HG02981 (cell line): ENCODE data around the gene PTPRK.

Source experiments
- ATAC-seq: cut with Tn5 transposase; IDR thresholded peaks from one replicate; pipeline ENCODE4 v1.9.1; 2021; ENCODE audit warnings: mild to moderate bottlenecking, moderate library complexity; ENCODE audit not compliant: unreplicated experiment

PTPRK gene

DNA sequence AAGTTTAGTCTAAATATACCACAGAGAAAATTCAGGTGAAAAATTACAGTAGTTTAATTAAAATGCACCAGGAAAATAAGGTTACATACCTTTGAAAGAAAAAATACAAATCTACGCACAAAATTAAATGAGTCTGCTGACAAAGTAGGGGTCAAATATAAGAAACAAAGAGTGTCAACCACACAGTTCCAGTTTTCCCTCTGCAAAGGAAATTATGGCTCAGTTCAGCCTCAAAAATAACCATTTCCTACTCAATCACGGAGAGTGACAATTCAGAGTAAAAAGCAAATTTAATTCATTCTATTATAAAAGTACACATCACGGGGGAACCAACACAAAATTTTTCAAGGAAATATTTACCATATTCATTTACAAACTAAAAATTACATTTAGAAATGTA lies 124.8 kb downstream of the PTPRK start:
- ATAC-seq, result no peak

DNA sequence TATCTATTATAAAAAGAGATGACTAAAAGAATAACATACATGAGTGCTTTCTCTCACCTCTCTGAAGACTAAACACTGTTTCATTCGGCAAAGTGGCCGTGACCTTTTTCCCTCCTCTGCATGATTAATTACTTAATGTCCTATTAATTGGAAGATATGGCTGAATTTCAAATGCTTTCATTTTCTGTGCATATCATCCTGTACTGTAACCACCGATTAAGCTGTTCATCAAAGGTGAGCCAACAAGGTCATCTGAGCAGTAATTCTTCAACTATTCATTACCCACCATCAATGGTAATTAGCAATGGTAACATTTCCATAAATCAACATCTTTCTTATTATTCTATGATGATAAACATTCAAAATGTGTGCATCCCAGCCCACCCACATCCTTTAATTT lies 125.2 kb downstream of the PTPRK start:
- ATAC-seq, result no peak

DNA sequence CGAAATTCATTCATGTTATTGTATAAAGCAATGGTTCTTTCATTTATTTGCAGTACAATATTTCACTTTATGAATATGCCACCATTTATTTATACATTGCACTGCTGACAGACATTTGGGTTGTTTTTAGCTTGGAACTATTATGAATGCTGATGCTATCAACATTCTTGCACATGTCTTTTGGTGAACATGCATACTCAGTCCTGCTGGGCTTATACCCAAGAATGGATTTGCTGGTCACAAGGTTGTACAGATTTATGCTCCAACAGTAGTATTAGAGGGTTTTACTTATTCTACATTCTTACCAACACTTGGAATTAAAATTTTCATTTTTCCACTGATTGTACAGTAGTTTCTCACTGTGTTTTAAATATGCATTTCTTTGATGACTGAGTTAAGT lies 126.2 kb downstream of the PTPRK start:
- no peak for ATAC-seq

DNA sequence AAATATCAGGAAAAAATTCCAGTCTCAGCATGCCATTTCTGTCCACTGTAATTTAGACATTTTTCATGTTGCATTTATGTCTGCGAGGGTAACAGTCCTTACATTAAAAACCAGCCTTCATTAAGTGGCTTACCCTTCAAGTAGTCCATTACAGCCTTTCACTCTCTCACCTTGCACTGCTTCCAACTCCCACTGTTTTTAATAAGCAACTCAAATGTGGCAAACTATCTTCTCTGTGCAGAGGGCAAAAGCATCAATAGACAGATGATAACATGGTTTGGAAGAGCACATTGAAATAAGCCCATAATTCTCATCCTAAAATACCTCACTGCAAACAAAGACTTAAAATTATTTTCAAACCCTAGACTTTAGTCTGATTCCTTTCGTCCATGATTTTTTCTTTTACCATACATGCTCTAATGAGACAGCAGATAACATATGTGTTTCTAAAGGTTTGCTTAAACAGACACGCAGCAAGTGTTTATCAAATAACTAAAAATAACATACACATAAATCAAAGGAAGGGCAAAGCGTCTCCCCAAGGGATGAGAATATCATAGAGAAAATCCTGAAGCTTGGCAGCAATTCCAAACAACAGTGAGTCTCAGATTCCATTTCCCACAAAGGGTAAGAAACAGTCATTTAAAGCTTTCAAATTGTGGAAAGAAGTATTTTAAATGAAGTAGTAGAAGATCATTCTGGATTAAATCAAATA lies 130.4 kb downstream of the PTPRK start:
- no peak for ATAC-seq

DNA sequence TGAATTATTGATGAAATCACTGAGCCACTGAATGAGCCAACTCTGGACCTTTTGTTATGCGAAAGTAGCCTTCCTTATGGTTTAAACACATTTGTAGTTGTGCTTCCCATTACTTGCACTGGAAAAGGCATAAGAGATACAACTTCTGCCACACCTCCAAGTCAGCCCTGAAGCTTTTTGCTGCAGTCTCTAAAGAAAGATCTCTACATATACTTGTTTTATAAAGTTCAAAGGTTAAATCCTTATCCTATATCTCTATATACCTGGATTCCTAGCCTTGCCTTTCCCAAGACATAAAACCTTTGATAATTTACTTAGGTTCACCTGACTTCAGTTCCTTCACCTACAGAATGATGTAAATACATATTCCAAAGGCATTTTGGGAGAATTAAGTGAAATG lies 132.0 kb downstream of the PTPRK start:
- no peak for ATAC-seq

DNA sequence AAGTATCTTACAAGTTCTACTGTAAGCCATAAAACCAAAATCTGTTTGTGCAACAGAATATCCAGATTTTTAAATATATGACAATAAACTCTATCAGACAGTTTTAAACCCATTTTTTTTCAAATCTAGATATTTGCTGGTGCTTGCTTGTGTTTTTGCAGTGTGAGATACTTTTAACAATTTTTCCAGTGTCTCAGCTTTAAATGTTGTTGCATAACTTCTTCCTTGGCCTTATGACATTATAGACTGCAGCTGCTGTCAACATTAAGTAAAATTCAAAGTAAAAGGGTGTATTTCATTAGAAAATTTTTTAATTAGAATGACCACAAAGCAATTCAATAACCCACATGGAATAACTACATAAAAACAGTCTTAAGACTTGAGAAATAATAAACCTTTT lies 139.5 kb downstream of the PTPRK start:
- ATAC-seq, result no peak

DNA sequence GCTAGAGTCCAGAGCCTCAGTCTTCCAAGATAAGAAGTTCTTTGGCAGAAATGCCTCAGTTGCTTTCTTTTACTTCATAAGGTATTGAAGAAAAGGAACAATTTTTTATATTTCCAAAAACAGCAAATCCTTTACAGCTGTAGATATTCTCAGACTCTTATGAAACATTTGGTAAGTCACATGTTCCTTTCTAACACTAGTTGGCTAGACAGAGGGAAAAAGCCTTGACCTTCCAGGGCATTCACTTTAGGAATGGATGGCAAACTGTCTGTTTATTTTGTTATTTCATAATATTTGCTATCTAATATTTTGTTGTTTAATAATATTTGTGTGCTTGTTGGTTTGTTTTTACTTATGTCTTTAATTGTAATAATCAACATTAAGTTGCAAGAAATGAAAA lies 140.8 kb downstream of the PTPRK start:
- no peak for ATAC-seq

DNA sequence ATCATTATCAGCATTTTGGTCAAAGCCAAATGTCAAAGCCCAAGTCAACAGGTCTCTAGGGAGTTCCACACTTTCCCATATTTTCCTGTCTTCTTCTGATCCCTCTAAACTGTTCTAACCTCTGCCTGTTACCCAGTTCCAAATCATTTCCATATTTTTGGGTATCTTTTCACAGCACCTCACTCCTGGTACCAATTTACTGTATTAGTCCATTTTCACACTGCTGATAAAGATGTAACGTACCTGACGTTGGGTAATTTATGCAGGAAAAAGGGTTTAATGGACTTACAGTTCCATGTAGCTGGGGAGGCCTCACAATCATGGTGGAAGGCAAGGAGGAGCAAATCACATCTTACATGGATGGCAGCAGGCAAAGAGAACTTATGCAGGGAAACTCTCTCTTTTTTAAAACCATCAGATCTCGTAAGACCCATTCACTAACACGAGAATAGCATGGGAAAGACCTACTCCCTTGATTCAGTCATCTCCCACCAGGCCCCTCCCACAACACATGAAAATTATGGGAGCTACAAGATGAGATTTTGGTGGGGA lies 143.4 kb downstream of the PTPRK start:
- no peak for ATAC-seq

DNA sequence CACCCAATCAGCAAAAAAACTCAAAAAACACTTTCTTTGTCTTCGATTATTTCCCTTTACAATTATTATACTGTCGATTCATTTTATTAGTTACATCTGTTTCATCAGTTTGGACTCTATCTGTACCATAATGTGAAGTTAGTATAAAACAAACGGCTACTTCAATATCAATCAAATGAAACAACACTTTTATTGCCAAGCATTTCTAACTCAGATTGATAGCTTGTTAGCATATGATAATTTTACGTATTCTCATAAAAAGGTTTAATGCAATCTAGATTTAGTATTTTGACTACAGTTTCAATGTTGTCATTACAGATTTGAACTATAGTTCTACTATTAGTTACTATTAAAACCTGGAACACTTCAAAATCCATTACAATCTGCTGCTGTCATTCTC lies 149.3 kb downstream of the PTPRK start:
- no peak for ATAC-seq

DNA sequence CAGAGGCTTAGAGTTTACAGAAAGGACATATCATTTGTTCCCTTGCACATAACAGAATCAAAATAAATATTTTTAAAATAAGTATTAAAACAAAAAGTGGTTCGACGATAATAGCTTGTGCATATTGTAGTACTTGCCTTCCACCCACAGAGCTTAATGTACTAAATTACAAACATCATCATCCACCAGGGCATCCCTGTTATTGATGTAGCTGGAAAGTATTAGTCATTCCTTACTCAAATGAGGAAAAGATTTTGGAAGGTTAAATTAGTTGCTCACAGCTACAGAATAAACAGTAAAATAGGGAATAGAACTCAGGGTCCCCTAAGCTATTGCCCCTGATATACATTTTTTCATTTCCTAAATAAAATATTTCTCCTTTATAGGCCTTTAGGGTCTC lies 150.3 kb downstream of the PTPRK start:
- ATAC-seq, result no peak

DNA sequence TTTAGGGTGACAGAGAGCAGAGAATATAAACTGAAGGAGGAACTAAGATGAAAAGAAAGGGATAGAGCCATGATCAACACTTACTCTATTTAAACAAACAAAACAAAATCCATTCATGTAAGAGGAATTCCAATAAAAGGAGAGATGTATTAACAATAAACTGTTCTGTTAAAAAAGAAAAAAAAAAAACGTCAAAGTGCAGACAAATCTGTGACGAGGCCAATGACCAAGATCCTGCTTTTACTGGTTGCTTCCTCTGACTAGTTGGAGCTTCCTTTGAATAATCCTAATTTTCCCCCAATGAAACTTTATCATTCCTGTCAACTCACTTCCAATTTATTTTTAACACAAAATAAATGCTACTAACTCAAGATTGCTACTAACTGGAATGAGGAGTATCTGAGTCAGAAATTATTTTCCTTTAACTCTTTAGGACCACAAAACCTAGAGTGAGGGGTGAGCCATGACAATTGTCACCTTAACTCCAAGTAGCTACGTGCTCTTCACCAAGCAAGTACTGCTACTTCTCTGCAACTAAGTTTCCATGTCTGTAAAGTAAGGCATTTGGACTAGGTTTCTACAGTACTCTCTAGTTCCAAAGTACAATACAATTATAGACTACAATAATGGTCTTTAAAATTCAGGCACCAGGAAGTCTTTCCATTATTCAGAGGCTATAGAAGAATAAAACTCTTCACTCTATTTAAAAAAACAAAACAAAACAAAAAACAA lies 152.0 kb downstream of the PTPRK start:
- no peak for ATAC-seq

DNA sequence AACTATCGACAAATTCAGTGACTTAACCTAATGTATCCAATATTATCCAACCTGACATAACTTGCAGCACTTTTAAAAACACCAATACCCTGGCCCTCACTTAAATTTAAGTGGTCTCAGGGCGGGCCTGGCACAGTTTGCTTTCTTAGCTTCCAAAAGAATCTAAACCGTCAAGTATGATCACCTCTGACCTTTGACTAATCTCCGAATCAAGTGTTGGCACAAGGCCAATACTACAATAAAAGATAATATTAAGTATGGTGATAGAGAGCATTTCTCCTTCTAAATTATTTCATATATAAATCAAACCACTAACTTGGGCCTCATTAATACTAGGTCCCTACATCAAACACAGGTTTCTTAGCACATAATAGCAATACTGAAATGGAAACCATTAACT lies 153.0 kb downstream of the PTPRK start:
- no peak for ATAC-seq

DNA sequence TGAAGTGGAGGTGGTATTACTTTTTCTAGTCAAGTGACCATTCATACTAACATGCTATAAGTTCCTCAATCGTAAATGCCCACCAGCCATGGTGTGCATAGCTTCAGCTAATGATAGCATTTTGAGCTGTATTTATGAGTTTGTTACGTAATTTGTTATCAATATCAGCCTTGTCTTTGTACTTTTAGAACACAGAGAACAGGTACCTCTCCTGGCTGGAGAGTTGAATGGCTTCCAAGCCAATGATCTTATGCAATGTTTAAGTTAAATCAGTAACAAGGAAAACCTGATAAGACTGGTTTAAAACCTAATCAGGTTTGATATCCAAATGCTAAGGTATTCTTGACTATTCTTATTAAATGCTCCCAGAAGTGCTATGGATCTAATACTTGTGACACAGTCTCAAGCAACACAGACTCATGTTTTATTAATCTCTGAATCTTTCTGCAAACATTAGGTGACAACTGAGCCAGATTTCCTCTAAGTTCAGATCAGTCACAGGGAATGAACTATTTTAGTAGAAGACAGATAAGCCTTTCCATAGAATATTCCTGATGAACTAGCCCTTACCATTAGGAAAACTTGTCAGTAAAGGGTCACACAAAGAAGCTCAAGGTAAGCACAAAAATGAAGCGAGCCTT lies 154.8 kb downstream of the PTPRK start:
- ATAC-seq, result no peak

DNA sequence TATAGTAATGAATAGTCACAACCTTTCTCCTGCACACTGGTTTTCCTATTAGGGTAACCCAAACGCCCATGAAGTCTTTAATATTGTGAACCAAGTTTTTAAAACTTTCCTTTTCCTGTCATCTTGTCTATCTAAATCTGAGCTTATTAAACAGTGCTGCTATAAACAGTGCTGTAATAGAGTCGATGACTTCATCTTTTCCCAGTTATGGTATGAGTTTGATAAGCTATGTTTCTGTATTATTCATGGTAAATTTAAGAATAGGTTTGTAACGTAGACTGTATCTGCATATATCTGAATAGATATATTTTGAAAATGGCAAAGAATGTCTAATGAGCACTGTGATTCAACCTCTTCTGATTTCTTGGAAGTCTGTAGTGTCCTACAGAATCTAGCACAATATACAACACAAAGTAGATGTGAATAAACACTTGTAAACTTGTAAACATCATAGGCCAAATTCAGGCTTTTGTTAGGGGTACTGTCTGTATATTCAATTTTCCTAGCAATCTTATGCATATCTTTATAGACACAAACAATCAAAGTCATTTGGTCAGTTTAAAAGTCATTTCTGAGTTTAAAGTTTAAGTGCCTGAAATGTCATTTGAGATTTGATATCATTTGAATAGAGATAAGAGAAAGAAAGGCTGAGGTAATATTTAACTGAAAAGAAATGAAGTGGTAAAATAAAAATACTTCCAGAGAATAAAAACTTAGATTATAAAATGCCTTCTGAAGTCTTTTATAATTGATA lies 155.5 kb downstream of the PTPRK start:
- no peak for ATAC-seq

DNA sequence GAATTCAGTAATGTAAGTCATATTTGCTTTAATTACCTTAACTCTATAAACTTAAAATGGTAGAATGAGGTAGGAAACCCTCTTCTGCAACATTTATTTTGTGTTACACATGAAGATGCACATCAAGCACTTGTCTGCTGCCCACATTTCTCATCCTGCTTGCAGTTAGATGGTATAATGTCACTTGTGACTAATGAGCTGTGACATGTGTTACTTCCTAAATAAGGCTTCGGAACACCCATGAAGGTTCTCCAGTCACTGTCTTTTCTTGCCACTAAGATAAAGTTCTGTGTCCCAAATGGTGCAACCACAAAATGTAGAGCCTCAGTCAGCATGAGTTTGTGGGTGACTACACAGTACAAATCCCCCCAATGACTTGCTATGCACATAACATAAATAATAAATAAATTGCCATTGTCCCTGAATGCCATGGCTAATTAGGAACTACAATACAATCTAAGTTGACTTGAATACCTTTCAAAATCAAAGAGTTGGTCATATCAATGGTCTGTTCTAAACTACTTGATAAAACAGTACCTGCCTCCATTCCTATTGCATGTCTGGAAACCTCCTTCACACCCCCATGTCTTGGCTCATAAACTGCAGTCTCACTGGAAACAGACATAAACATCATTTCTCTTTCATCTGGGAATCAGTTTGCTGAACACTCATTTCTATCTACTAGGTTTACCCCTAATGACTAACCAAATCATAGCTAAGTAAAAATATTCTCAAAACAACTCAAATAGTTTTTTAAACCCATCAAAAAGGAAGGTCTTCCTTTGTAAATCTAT lies 157.2 kb downstream of the PTPRK start:
- ATAC-seq, result no peak

DNA sequence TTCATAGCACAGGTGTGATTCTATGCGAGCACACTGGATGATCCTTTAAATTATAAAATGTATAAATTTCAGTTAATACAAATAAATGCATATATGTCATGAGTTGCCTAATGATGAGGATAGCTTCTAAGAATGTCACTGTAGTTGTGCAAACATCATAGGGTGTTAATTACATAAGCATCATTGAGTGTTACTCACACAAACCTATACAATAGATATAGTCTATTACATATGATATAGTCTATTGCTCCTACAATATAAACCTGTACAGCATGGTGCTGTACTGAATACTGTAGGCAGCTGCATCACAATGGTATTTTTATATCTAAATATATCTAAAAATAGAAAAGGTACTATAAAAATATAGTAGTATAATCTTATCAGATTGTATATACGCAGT lies 159.0 kb downstream of the PTPRK start:
- no peak for ATAC-seq

DNA sequence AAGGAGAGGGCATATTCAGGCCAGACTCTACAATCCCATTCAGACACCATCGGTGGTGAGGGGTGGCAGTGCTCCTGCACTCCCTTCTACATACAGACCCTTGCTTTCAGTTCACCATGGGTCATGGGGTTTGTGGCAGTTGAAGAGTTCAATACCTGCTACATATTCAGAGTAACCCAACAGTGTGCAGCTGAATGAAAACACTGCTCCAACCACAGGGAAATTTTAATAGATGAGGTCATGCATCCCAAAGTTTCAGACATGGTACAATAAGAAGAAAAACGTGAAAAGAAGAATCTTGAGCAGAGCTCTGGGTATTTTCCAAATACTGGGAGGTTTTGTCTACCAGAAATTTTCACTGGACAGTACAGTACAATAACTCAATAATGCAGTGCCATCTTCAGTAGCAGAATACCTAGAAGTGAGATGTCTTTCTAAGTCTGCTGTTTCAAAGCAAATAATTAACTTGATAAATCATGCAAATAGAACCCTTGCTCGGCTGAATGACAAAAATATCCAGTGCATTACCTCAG lies 162.1 kb downstream of the PTPRK start:
- no peak for ATAC-seq

DNA sequence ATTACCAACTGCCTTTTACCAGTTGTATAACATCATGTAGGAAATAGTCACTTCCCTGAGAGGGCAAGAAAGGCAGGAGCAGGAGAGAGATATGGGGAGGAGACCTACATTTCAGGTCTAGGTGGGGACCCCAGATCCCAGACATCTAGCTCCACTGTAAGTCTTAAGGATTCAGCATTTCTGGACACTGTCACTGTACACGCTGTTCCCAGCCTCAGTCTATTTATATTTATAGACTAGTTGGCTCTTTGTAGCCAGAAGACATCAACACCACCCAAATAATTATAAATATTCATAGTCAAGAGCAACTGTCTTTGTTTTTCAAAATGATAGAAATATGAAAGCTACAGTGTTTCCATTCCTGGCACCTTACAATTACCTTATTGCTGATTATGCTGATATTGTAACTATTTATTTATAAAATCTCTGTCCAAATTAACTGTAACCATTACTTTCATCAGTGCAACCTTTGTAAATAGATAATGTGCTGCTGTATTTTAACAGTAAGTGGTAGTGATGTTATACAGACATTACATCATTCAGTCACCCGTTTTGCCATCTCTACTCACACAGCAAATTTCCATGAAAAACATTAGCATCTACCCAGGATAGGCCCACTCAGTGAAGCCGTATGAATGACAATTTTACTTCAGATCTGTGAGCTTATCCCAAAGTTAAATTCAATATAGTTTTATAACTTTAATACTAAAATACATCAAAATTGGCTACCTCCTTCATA lies 162.8 kb downstream of the PTPRK start:
- ATAC-seq, result no peak

DNA sequence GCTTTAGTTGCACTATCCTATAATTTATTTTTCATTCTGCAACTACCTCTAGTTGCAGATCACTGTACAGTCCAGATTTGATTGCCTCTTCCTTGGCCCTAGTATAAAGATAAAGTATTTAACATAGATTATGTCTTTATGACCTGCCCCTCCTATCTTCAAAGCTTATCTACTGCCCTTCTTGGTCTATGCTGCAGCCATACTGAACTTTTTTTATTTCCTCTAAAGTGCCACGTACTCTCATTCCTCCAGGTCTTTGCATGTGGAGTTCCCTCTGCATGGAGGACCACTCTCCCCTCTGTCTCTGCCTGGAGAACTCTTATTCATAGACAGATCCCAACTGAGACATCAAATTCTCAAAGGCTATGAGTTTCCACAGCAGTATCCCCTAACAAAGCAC lies 168.0 kb downstream of the PTPRK start:
- no peak for ATAC-seq

DNA sequence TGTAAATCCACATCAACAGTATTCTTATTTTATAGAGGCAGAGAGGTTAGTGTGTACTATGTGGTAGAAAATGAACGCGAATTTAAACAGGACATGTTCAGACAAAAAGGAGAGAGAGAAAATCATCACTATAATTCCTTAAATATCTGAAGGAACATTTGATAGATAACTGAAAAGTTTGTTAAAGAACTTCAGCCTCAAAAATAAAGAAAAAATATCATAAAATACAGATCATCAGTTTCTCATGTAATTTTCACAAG lies 169.2 kb downstream of the PTPRK start:
- ATAC-seq, result no peak
